Epidermal melanocyte (primary cell): ENCODE results near the gene ENOPH1.

ENCODE experiments used
- DNase-seq: peaks from one replicate; pipeline ENCODE4 v3.0.0; 2011; ENCODE audit warnings: low spot score; ENCODE audit not compliant: insufficient read length

The ENOPH1 gene

GRCh38 chr4:82508806-82509428 is 78.5 kb downstream of the ENOPH1 start:
- no peak for DNase-seq

- no peak for DNase-seq
These were observed 79.8 kb downstream of the ENOPH1 start for GRCh38 chr4:82510216-82510615.
